Colonic mucosa (tissue), 4 donors: Measurements from ENCODE around the gene IRF6. TPM values are rescaled to one million over a fixed set of nuclear protein-coding genes. Genes with fewer than 3 reads are reported as not detected.

Experiments
- DNase-seq: peaks from one replicate; pipeline ENCODE4 v3.0.0-alpha.2; 2020
- H3K27ac ChIP-seq: fragments of 200-600 bp; one replicate; pipeline ENCODE4 v1.8.0; 2021
- H3K27me3 ChIP-seq: fragments of 200-600 bp; one replicate; pipeline ENCODE4 v1.8.0; 2021
- H3K36me3 ChIP-seq: fragments of 200-600 bp; one replicate; pipeline ENCODE4 v1.8.0; 2021
- H3K4me1 ChIP-seq: fragments of 200-600 bp; one replicate; pipeline ENCODE4 v1.8.0; 2021; ENCODE audit warnings: mild to moderate bottlenecking
- H3K4me3 ChIP-seq: fragments of 200-600 bp; one replicate; pipeline ENCODE4 v1.8.0; 2021
- H3K9ac ChIP-seq, 2 donors: one replicate each; pipeline ENCODE4 v1.7.0; 2013; ENCODE audit warnings: control low read depth in 2 of 2, low read depth in 2 of 2, low read length in 2 of 2
- H3K9me3 ChIP-seq: fragments of 200-600 bp; one replicate; pipeline ENCODE4 v1.8.0; 2021
- intact Hi-C: fragments of 100-400 bp; cut with DNase I; formaldehyde crosslinking; loops from one replicate; pipeline ENCODE4 v1.14.1; 2022
- total RNA-seq, 2 donors: library from RNA; stranded (reverse); fragmentation: NEBNext Ultra II Directional in 1 of 2; extraction: Animal tissue kit (Norgen Biotek cat#: 25700) in 1 of 2; gene quantifications; one replicate each; pipeline ENCODE4 v1.2.1, GENCODE V29; 2021
- TF ChIP-seq, protein P1 (sequence below): fragments of 200-600 bp; IDR thresholded peaks from one replicate; pipeline ENCODE4 v1.8.0; 2022; ENCODE audit warnings: antibody characterized with exemption, mild to moderate bottlenecking
- donor health status: healthy.
- donor health status: DM: no; HTN: no; CAD: no.
- donor health status: DM: no; HTN: no; CAD: no.

Gene IRF6
- total RNA-seq, 2 donors from 2014 or later: 87.5 to 133 TPM

DNA sequence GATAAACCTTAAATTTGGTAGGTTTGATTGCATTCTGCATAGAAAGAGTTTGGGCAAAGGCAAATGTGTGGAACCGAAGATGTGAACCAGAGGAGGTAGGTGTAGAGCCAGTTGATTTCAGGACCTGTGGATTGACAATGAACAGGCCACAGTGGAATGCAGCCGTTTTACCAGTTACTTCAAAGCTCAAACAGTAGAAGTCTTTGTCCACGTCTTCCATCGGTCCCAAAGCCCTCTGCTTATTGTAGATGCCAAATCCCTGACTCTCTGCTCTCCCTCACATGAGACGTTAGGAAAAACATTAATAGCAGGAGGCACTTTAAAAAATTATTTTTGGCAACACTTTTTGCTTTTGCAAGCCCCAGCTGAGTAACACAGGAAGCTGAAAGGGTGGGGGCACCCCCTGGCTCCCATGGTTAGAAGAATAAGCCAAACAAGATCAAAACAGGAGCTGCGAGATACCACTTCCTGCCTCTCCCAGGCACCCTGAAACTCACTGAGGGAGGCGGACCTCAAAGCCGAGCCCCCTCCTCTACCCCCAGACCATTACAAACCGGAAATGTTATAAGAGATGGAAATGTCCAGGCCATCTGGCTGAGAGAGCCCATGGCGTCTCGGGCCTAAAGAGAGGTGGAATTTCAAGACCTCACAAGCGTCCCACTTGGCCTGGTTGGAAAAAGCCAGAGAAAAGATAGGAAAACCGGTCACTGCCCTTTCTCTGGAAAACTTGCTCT lies 36.6 kb downstream of the IRF6 start:
- no peaks in the 10 kb centered on the region for H3K27me3 ChIP-seq
- intact Hi-C loops: no loop called here
- no peaks in the 10 kb centered on the region for H3K4me1 ChIP-seq
- no peaks in the 10 kb centered on the region for H3K36me3 ChIP-seq
- no peaks in the 10 kb centered on the region for H3K9me3 ChIP-seq
- peak overlapping the region; percentile 22 for H3K4me3 ChIP-seq
- peak; percentile 54 for DNase-seq
- TF ChIP-seq, protein P1, sequence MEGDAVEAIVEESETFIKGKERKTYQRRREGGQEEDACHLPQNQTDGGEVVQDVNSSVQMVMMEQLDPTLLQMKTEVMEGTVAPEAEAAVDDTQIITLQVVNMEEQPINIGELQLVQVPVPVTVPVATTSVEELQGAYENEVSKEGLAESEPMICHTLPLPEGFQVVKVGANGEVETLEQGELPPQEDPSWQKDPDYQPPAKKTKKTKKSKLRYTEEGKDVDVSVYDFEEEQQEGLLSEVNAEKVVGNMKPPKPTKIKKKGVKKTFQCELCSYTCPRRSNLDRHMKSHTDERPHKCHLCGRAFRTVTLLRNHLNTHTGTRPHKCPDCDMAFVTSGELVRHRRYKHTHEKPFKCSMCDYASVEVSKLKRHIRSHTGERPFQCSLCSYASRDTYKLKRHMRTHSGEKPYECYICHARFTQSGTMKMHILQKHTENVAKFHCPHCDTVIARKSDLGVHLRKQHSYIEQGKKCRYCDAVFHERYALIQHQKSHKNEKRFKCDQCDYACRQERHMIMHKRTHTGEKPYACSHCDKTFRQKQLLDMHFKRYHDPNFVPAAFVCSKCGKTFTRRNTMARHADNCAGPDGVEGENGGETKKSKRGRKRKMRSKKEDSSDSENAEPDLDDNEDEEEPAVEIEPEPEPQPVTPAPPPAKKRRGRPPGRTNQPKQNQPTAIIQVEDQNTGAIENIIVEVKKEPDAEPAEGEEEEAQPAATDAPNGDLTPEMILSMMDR: no peak
- peak overlapping the region; percentile 57 for H3K27ac ChIP-seq
- peak overlapping the region; percentile 31 to 54 for H3K9ac ChIP-seq

DNA sequence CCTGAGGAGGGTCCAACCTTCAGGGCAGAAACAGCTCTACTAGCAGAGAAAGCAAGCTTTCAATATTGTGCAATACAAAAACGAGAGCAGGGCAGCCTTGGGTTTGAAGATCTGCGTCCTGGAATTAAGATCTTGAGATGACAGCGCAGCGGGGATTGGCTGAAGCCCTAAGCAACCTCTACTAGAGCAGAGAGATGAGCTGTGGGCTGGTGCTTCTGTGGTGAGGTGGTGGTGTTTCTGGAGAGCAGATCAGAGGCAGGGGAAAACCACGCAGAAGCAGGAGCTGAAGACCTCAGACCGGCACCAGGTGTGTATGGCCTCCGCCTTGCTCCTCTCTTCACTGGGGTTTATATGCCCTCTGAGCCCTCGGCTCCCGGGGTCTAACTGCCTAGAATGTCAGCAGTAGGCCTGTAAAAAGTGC lies 37.6 kb downstream of the IRF6 start:
- H3K27me3 ChIP-seq: no peaks in the 10 kb centered on the region
- H3K4me3 ChIP-seq: peak overlapping the region; percentile 22
- TF ChIP-seq, protein P1: no peak
- H3K4me1 ChIP-seq: no peaks in the 10 kb centered on the region
- peak overlapping the region in 1 of 2 donors; percentile 43 for H3K9ac ChIP-seq
- H3K27ac ChIP-seq: peak overlapping the region; percentile 57
- intact Hi-C loops: no loop called here
- H3K36me3 ChIP-seq: no peaks in the 10 kb centered on the region
- DNase-seq: peak; percentile 37
- no peaks in the 10 kb centered on the region for H3K9me3 ChIP-seq

DNA sequence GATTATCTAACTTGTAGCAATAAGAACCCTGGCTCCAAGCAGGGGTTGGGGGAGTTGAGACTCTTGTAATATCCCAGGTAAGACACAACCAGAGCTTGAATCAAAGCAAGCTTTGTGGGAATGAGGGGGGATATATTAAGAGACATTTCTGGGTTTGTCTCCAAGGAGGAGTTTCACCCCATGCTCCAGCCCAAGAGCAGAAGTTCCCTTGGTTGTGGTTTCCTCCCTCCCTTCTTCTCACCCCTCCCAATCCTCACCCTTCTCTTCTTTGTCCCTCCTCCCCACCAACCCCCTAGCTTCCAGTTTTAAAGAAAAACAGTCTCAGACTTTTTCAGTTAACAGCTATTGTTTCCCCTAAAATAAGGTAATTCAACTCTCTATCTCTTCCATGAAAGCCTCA lies 38.2 kb downstream of the IRF6 start:
- Histone ChIP-seq H3K27me3 (no peaks in the 10 kb centered on the region), H3K4me3 (no peak overlapping the region), H3K9ac (no peak overlapping the region), H3K36me3 (no peaks in the 10 kb centered on the region), H3K9me3 (no peaks in the 10 kb centered on the region), H3K4me1 (no peaks in the 10 kb centered on the region), H3K27ac (peak overlapping the region; percentile 57)
- TF ChIP-seq, protein P1: no peak
- no peak for DNase-seq
- intact Hi-C loops: no loop called here

DNA sequence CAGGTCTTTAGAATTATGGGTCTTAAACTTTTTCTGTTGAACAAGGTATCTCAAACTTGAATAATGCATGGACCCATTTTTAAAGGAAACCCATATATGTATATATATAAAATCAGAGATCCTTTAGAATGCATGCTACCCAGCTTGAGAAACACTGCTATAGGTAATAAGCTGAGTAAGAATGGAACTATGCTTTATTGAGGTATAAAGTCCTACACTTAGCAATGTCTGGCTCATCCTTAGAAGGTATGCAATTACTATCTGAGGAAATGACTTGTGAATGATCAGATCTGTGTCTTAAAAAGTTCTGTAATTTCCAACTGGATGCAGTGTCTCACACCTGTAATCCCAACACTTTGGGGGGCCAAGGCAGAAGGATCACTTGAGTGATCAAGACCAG lies 38.8 kb downstream of the IRF6 start:
- no peak for DNase-seq
- Histone ChIP-seq H3K36me3 (no peaks in the 10 kb centered on the region), H3K4me3 (no peak overlapping the region), H3K9me3 (no peaks in the 10 kb centered on the region), H3K9ac (no peak overlapping the region), H3K27ac (no peak overlapping the region), H3K4me1 (no peaks in the 10 kb centered on the region), H3K27me3 (no peaks in the 10 kb centered on the region)
- TF ChIP-seq, protein P1: no peak
- intact Hi-C loops: no loop called here

DNA sequence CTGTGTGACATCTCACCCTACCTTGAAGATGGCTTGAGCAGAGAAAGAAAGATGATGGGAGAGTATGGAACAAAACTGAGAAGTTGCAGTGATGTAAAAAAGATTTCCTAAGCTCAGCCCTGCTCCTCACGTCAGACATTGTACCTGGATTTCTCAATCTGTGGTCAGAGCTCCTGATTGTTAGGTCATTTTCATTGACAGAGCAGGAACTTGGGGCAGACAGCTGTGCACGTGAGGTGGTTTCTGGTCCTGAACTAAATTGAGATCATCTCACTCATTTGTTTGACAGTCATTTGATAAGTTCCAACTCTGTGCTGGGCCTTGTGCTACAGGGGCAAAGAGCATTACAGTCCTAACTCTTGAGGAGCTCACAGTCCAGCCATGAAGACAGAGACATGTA lies 39.9 kb downstream of the IRF6 start:
- no peaks in the 10 kb centered on the region for H3K36me3 ChIP-seq
- H3K9me3 ChIP-seq: no peaks in the 10 kb centered on the region
- no peak for DNase-seq
- H3K4me3 ChIP-seq: no peak overlapping the region
- no peaks in the 10 kb centered on the region for H3K27me3 ChIP-seq
- TF ChIP-seq, protein P1: no peak
- intact Hi-C loops: no loop called here
- H3K4me1 ChIP-seq: no peaks in the 10 kb centered on the region
- no peak overlapping the region for H3K9ac ChIP-seq
- H3K27ac ChIP-seq: no peak overlapping the region
